ENCODE measurements around the gene PRRT2.
"Not testable (repeated sequence)": the region's sequence is repeated elsewhere in the genome, so short reads cannot be mapped to it uniquely, and the experiment has no call there.

PRRT2 gene

GRCh38 chr16:29770250-29770929 is 41.6 kb upstream of the PRRT2 start:
- TF ChIP-seq CTCF (IDR thresholded peaks at IDR 0.05; ENCODE audit: low read length, missing control alignments) = no peak
- DNase-seq (ENCODE audit: low read depth) = no peak

GRCh38 chr16:29772330-29772729 is 39.7 kb upstream of the PRRT2 start:
- not testable (repeated sequence) for DNase-seq (ENCODE audit: low read depth); H3K4me3 ChIP-seq (replicated peaks; ENCODE audit: low read depth, low read length)

More at GRCh38 chr16:29770250-29770929, 41.6 kb upstream of the PRRT2 start:
- H3K4me3 ChIP-seq (replicated peaks; ENCODE audit: low read depth, low read length) = no peak overlapping the region

GRCh38 chr16:29774730-29775129 is 37.3 kb upstream of the PRRT2 start:
- H3K4me3 ChIP-seq (replicated peaks; ENCODE audit: low read depth, low read length) = no peak overlapping the region
- no peak for TF ChIP-seq CTCF (IDR thresholded peaks at IDR 0.05; ENCODE audit: low read length, missing control alignments)
- no peak for DNase-seq (ENCODE audit: low read depth)

GRCh38 chr16:29775742-29776408 is 36.1 kb upstream of the PRRT2 start:
- DNase-seq (ENCODE audit: low read depth) = peak; percentile 35
- TF ChIP-seq CTCF (IDR thresholded peaks at IDR 0.05; ENCODE audit: low read length, missing control alignments) = no peak

GRCh38 chr16:29777576-29778350 is 34.2 kb upstream of the PRRT2 start, which contains the start of gene ZG16:
ZG16 (plus strand) TSS chr16:29778256; CDS start chr16:29779267, 1,011 bp downstream.
- no peak for DNase-seq (ENCODE audit: low read depth)
- TF ChIP-seq CTCF (IDR thresholded peaks at IDR 0.05; ENCODE audit: low read length, missing control alignments) = no peak
- H3K4me3 ChIP-seq (replicated peaks; ENCODE audit: low read depth, low read length) = no peak within 1 kb of the TSS

More at GRCh38 chr16:29775742-29776408, 36.1 kb upstream of the PRRT2 start:
- no peak overlapping the region for H3K4me3 ChIP-seq (replicated peaks; ENCODE audit: low read depth, low read length)

GRCh38 chr16:29779474-29779873 is 32.5 kb upstream of the PRRT2 start:
- H3K4me3 ChIP-seq (replicated peaks; ENCODE audit: low read depth, low read length) = no peak overlapping the region

GRCh38 chr16:29783094-29783953 is 28.7 kb upstream of the PRRT2 start:
- H3K4me3 ChIP-seq (replicated peaks; ENCODE audit: low read depth, low read length); DNase-seq (ENCODE audit: low read depth): not testable (repeated sequence)

More at GRCh38 chr16:29779474-29779873, 32.5 kb upstream of the PRRT2 start:
- TF ChIP-seq CTCF (IDR thresholded peaks at IDR 0.05; ENCODE audit: low read length, missing control alignments) = no peak
- no peak for DNase-seq (ENCODE audit: low read depth)
